ENCODE results near the gene TRIM7.

DNA sequence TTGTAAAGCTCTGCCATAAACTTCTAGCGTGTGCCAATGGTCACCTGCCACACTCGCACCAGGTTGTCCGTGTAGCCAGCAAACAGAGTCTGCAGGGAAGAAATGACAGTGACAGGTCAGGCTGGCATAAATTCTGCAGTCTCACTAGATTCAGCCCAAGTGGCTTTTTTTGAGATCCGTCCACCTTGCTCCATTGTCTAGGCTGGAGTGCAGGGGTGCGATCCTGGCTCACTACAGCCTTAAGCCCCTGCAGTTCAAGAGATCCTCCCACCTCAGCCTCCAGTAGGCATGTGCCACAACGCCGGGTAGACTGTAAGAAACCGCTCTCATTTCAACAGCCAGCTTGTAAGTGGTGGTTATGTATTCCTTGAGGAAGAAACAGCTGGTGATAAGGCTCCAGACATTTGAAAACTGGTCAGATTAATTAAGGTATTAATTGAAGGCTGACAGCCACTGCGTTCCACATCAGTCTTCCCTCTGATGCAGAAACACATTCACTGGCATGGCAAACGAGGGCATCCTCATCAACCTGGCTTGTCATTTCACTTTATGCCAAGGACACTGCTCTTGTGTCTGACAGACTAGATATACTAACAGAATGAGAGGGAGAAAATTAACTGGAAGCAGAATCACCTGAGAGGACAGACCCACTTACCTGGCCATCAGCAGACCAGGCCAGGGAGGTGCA lies 32.1 kb upstream of the TRIM7 start:
- no peak for TF ChIP-seq SUZ12 (IDR thresholded peaks at IDR 0.05; ENCODE audit: extremely low read depth, insufficient read depth, insufficient read length)
- TF ChIP-seq YY1 (IDR thresholded peaks at IDR 0.05; ENCODE audit: insufficient read depth, insufficient read length), result no peak
- TF ChIP-seq ZNF274 (IDR thresholded peaks at IDR 0.05; ENCODE audit: low read depth, low read length), result no peak
